Pancreas (tissue), 10 donors: ENCODE measurements around the gene FASN. TPM values are rescaled to one million over a fixed set of nuclear protein-coding genes. Genes with fewer than 3 reads are reported as not detected.

Source experiments
- ATAC-seq, 4 donors: fragments of 200-7000 bp; cut with Tn5 transposase; one replicate each; pipeline versions ENCODE4 v1.8.0 to v1.9.1; 2020; ENCODE audit warnings: mild to moderate bottlenecking in 4 of 4, moderate library complexity in 4 of 4
- DNase-seq, 6 donors: peaks; one replicate each; pipeline ENCODE4 v3.0.0-alpha.2; 2020
- FAIRE-seq: peaks from 2 replicates; lab custom pipeline; 2012; peaks lifted over from hg19 to GRCh38; lab: Jason Lieb, UNC
- H3K27ac ChIP-seq, 4 donors: fragments of 200-600 bp; sonication (generic); 1 replicate in 3 of 4; 2 replicates in 1 of 4; pipeline versions ENCODE4 v1.5.0 to v1.8.0; 2020
- H3K27me3 ChIP-seq, 4 donors: fragments of 200-600 bp; one replicate each; pipeline ENCODE4 v1.8.0; 2021
- H3K36me3 ChIP-seq, 3 donors: fragments of 200-600 bp; sonication (generic) in 1 of 3; one replicate each; pipeline versions ENCODE4 v1.5.0 to v1.8.0; 2020 to 2021
- H3K4me1 ChIP-seq, 3 donors: fragments of 200-600 bp; one replicate each; pipeline ENCODE4 v1.8.0; 2021
- H3K4me3 ChIP-seq, 4 donors: fragments of 200-600 bp; sonication (generic) in 2 of 4; one replicate each; pipeline versions ENCODE4 v1.5.0 to v1.8.0; 2020 to 2021
- H3K9me3 ChIP-seq, 4 donors: fragments of 200-600 bp; one replicate each; pipeline ENCODE4 v1.8.0; 2021
- CTCF ChIP-seq, 4 donors: fragments of 200-600 bp; sonication (generic) in 3 of 4; IDR thresholded peaks; one replicate each; pipeline versions ENCODE4 v1.5.0 to v1.8.0; 2021; ENCODE audit warnings: antibody characterized with exemption in 4 of 4
- WGBS, 2 donors: extraction: QIAGEN DNeasy Blood & Tissue Kit; methylation state at CpG; one replicate each; pipeline ENCODE4 v1.1.7; 2013; 5-methylcytosine and 5-hydroxymethylcytosine counted together
- intact Hi-C, 3 donors: fragments of 100-400 bp; cut with DNase I; formaldehyde crosslinking; loops; one replicate each; pipeline versions ENCODE4 v1.11.1 to v1.14.2; 2022
- polyA plus RNA-seq, 2 donors: library from polyadenylated mRNA; stranded (reverse); fragments of 200-250 nt; gene quantifications; one replicate each; pipeline ENCODE4 v1.2.3, GENCODE V29; 2013
- total RNA-seq, 6 donors: library from RNA; stranded (reverse); fragmentation: NEBNext Ultra II Directional in 4 of 6; extraction: Animal tissue kit (Norgen Biotek cat#: 25700) in 4 of 6; gene quantifications; one replicate each; pipeline versions ENCODE4 v1.2.1 to v1.2.4, GENCODE V29; 2021 to 2023
- donor health status: healthy with polysubstance abuse.
- donor health status: DM: no; HTN: no; CAD: no; lungs with moderate emphysema.
- donor health status: DM: no; HTN: no; CAD: no.
- donor health status: control.
- donor health status: control.
- donor health status: Bipolar disorder and iron deficiency.
- donor health status: DM: yes; HTN: yes; CAD: no.
- donor health status: DM: no; HTN: no; CAD: no.
- donor health status: DM: no; HTN: no; CAD: no.
- donor health status: DM: yes; HTN: yes; CAD: no.

FASN gene
- total and polyA plus RNA-seq, 8 donors, result 12.4 to 69.4 (median 31.7) TPM

GRCh38 chr17:82076785-82077591 lies 21.0 kb downstream of the FASN start:
- FAIRE-seq (no peak), DNase-seq (peak in 1 of 6 donors; percentile 62), ATAC-seq (peak in 2 of 4 donors; percentile 4 to 24)
- Histone ChIP-seq H3K4me1 (no peaks in the 10 kb centered on the region), H3K4me3 (no peak overlapping the region), H3K36me3 (peaks cover 0 to 7% (median 0%) of the 10 kb centered on the region in 3 donors), H3K27me3 (no peaks in the 10 kb centered on the region), H3K9me3 (no peaks in the 10 kb centered on the region), H3K27ac (no peak overlapping the region)
- TF ChIP-seq CTCF (IDR thresholded peaks at IDR 0.05), result no peak
- intact Hi-C loops, result no loop called here
- whole genome bisulfite sequencing, 2 donors, result 80% methylated on average over 20 to 21 of the region's 21 CpGs

GRCh38 chr17:82076018-82076784 lies 21.8 kb downstream of the FASN start:
- Histone ChIP-seq H3K36me3 (peaks cover 0 to 7% (median 0%) of the 10 kb centered on the region in 3 donors), H3K4me3 (no peak overlapping the region), H3K27ac (no peak overlapping the region), H3K9me3 (no peaks in the 10 kb centered on the region), H3K4me1 (no peaks in the 10 kb centered on the region), H3K27me3 (no peaks in the 10 kb centered on the region)
- WGBS, 2 donors, result 80 to 87% methylated on average over 25 of the region's 25 CpGs
- no peak for TF ChIP-seq CTCF (IDR thresholded peaks at IDR 0.05)
- ATAC-seq (no peak), DNase-seq (peak in 1 of 6 donors; percentile 27), FAIRE-seq (no peak)
- intact Hi-C loops, result no loop called here

- no peaks in the 10 kb centered on the region for H3K27me3 ChIP-seq
- FAIRE-seq, result no peak
- H3K27ac ChIP-seq, result no peak overlapping the region
- no peak for DNase-seq
- intact Hi-C loops, result no loop called here
- TF ChIP-seq CTCF (IDR thresholded peaks at IDR 0.05), result no peak
- H3K36me3 ChIP-seq, result no peaks in the 10 kb centered on the region
- no peak overlapping the region for H3K4me3 ChIP-seq
- H3K9me3 ChIP-seq, result no peaks in the 10 kb centered on the region
- 73 to 80% methylated on average over 9 of the region's 9 CpGs for WGBS, 2 donors
- ATAC-seq, result no peak
- H3K4me1 ChIP-seq, result no peaks in the 10 kb centered on the region
Observed at GRCh38 chr17:82073446-82073845, 24.6 kb downstream of the FASN start.

- Histone ChIP-seq H3K27me3 (no peaks in the 10 kb centered on the region), H3K9me3 (no peaks in the 10 kb centered on the region), H3K36me3 (no peaks in the 10 kb centered on the region), H3K27ac (no peak overlapping the region), H3K4me1 (no peaks in the 10 kb centered on the region), H3K4me3 (no peak overlapping the region)
- TF ChIP-seq CTCF (IDR thresholded peaks at IDR 0.05), result no peak
- intact Hi-C loops, result no loop called here
- no peak for DNase-seq
- ATAC-seq, result no peak
- no peak for FAIRE-seq
- WGBS, 2 donors, result 78 to 80% methylated on average over 6 of the region's 6 CpGs
Observed at GRCh38 chr17:82072827-82073226, 25.2 kb downstream of the FASN start.
